GM12878 (cell line): ENCODE measurements around the gene IGSF6. TPM values are rescaled to one million over a fixed set of nuclear protein-coding genes. Genes with fewer than 3 reads are reported as not detected.

Experiments used
- ATAC-seq: fragments of 200-7000 bp; cut with Tn5 transposase; 3 replicates; pipeline ENCODE4 v1.9.1; 2020; ENCODE audit warnings: mild to moderate bottlenecking, moderate library complexity
- BruUV-seq: library from RNA; stranded (reverse); fragments of 400-500 nt; replicated peaks from 2 replicates; lab custom pipeline; 2021; lab: Mats Ljungman, UMichigan
- CTCF ChIA-PET: fragments of 300-600 bp; sonication (Branson Sonifier 250); formaldehyde crosslinking; extraction: SDS; loops from one replicate; lab custom pipeline; 2021; ENCODE audit warnings: inconsistent platforms; lab: Yijun Ruan, JAX
- POLR2A ChIA-PET: fragments of 350-600 bp; formaldehyde crosslinking; extraction: SDS; loops from one replicate; lab custom pipeline; 2021; ENCODE audit warnings: inconsistent platforms; lab: Charles Lee
- RAD21 ChIA-PET: fragments of 300-600 bp; sonication (Branson Sonifier 250); formaldehyde crosslinking; loops from one replicate; lab custom pipeline; 2023; ENCODE audit warnings: antibody characterized with exemption; ENCODE audit not compliant: unreplicated experiment; lab: Charles Lee
- SMC1A ChIA-PET: fragments of 300-600 bp; sonication (Branson Sonifier 250); formaldehyde crosslinking; loops from one replicate; lab custom pipeline; 2023; ENCODE audit not compliant: unreplicated experiment, uncharacterized antibody; lab: Charles Lee
- DNase-seq: peaks from one replicate; pipeline ENCODE4 v3.0.0-alpha.2; 2011; ENCODE audit warnings: low read depth, low spot score
- FAIRE-seq: peaks from 3 replicates; lab custom pipeline; 2011; peaks lifted over from hg19 to GRCh38; lab: Jason Lieb, UNC
- H2AFZ ChIP-seq: 2 replicates; pipeline ENCODE4 v1.6.0; 2011; ENCODE audit warnings: low read depth, low read length, control low read depth; ENCODE audit not compliant: control insufficient read depth
- H3K27ac ChIP-seq: 2 replicates; pipeline ENCODE4 v1.5.1; 2011; ENCODE audit warnings: control low read depth; ENCODE audit not compliant: control insufficient read depth, insufficient read depth
- H3K27me3 ChIP-seq, 2 experiments: replicated peaks in 1 of 2; 2 replicates each; pipeline versions ENCODE4 v1.6.0 to v1.6.1; 2011; ENCODE audit warnings: low read length in 1 of 2; ENCODE audit not compliant: control insufficient read depth in 2 of 2, insufficient read depth in 2 of 2
- H3K36me3 ChIP-seq, 2 experiments: 2 replicates each; pipeline ENCODE4 v1.5.1; 2011; ENCODE audit warnings: low read length in 1 of 2; ENCODE audit not compliant: control insufficient read depth in 2 of 2, insufficient read depth in 2 of 2
- H3K4me1 ChIP-seq: 2 replicates; pipeline ENCODE4 v1.6.1; 2011; ENCODE audit warnings: mild to moderate bottlenecking, low read length, moderate library complexity, mixed read lengths; ENCODE audit not compliant: control insufficient read depth, insufficient read depth
- H3K4me2 ChIP-seq: 2 replicates; pipeline ENCODE4 v1.6.0; 2011; ENCODE audit warnings: control low read depth; ENCODE audit not compliant: control insufficient read depth, insufficient read depth
- H3K4me3 ChIP-seq: fragments of 200-600 bp; sonication (generic); 2 replicates; pipeline ENCODE4 v1.5.1; 2016
- H3K79me2 ChIP-seq: 2 replicates; pipeline ENCODE4 v1.6.0; 2011; ENCODE audit warnings: low read length; ENCODE audit not compliant: control insufficient read depth, insufficient read depth
- H3K9ac ChIP-seq: 2 replicates; pipeline ENCODE4 v1.8.0; 2011; ENCODE audit warnings: low read length, control low read depth, mixed read lengths; ENCODE audit not compliant: control insufficient read depth, insufficient read depth
- H3K9me3 ChIP-seq: replicated peaks from 3 replicates; pipeline ENCODE4 v1.5.1; 2011; ENCODE audit warnings: mild to moderate bottlenecking, low read length; ENCODE audit not compliant: control insufficient read depth, insufficient read depth
- H4K20me1 ChIP-seq: 2 replicates; pipeline ENCODE4 v1.6.0; 2011; ENCODE audit not compliant: control insufficient read depth, insufficient read depth
- BRCA1 ChIP-seq: IDR thresholded peaks from 2 replicates; pipeline ENCODE4 v1.6.1; 2011; ENCODE audit warnings: low read depth, low read length, improper control_type of control experiment
- CBX5 ChIP-seq: sonication (generic); IDR thresholded peaks from 2 replicates; pipeline ENCODE4 v1.6.1; 2016; ENCODE audit warnings: low read depth, moderate library complexity, mild to moderate bottlenecking, inconsistent platforms
- CHD1 ChIP-seq: IDR thresholded peaks from 2 replicates; pipeline ENCODE4 v1.6.1; 2012; ENCODE audit warnings: low read depth, low read length, improper control_type of control experiment
- CREB1 ChIP-seq: IDR thresholded peaks from 2 replicates; pipeline ENCODE4 v1.6.1; 2012; ENCODE audit warnings: low read depth, mild to moderate bottlenecking, inconsistent platforms
- EED ChIP-seq: sonication (generic); IDR thresholded peaks from 2 replicates; pipeline ENCODE4 v1.6.1; 2016; ENCODE audit warnings: antibody characterized with exemption, low read depth
- EGR1 ChIP-seq, 2 experiments: IDR thresholded peaks; 1 replicate in 1 of 2; 2 replicates in 1 of 2; pipeline ENCODE4 v1.6.1; 2011 to 2012; ENCODE audit warnings: low read depth in 2 of 2, low read length in 2 of 2, borderline replicate concordance in 1 of 2, mild to moderate bottlenecking in 1 of 2, moderate library complexity in 1 of 2
- IKZF1 ChIP-seq: fragments of 450-650 bp; conservative IDR thresholded peaks from 2 replicates; pipeline ENCODE4 v1.6.1; 2017; ENCODE audit warnings: antibody characterized with exemption, mild to moderate bottlenecking
- KDM1A ChIP-seq: fragments of 200-600 bp; sonication (generic); IDR thresholded peaks from 2 replicates; pipeline ENCODE4 v1.6.1; 2016; ENCODE audit warnings: borderline replicate concordance
- MTA3 ChIP-seq: IDR thresholded peaks from 2 replicates; pipeline ENCODE4 v1.6.1; 2012; ENCODE audit warnings: low read length, inconsistent platforms, borderline replicate concordance
- NBN ChIP-seq: fragments of 450-650 bp; IDR thresholded peaks from 2 replicates; pipeline ENCODE4 v1.6.1; 2016
- PAX8 ChIP-seq: fragments of 450-650 bp; IDR thresholded peaks from 2 replicates; pipeline ENCODE4 v1.6.1; 2017; ENCODE audit warnings: mild to moderate bottlenecking, moderate library complexity
- PML ChIP-seq: IDR thresholded peaks from 2 replicates; pipeline ENCODE4 v1.6.1; 2012; ENCODE audit warnings: low read length, inconsistent platforms
- SMC3 ChIP-seq: IDR thresholded peaks from 2 replicates; pipeline ENCODE4 v1.6.1; 2011; ENCODE audit warnings: low read length, improper control_type of control experiment, borderline replicate concordance
- STAT1 ChIP-seq: fragments of 450-650 bp; conservative IDR thresholded peaks from 2 replicates; pipeline ENCODE4 v1.6.1; 2014; ENCODE audit warnings: antibody characterized with exemption, mild to moderate bottlenecking
- SUPT20H ChIP-seq: IDR thresholded peaks from 2 replicates; pipeline ENCODE4 v1.6.1; 2011; ENCODE audit warnings: low read depth, mild to moderate bottlenecking, low read length, moderate library complexity, borderline replicate concordance; ENCODE audit not compliant: control insufficient read depth
- TCF12 ChIP-seq: IDR thresholded peaks from 2 replicates; pipeline ENCODE4 v1.6.1; 2011; ENCODE audit warnings: low read depth, mild to moderate bottlenecking, low read length
- ZNF24 ChIP-seq: fragments of 450-650 bp; IDR thresholded peaks from 2 replicates; pipeline ENCODE4 v1.6.1; 2017; ENCODE audit warnings: antibody characterized with exemption, mild to moderate bottlenecking
- ZNF384 ChIP-seq: IDR thresholded peaks from 2 replicates; pipeline ENCODE4 v1.6.1; 2012; ENCODE audit warnings: low read depth, mild to moderate bottlenecking, low read length, improper control_type of control experiment, borderline replicate concordance
- WGBS: methylation state at CpG from one replicate; pipeline ENCODE4 v1.1.6; 2016; ENCODE audit warnings: low lambda C conversion rate; ENCODE audit not compliant: insufficient replicate concordance, insufficient coverage; ENCODE audit errors: missing lambda C conversion rate; 5-methylcytosine and 5-hydroxymethylcytosine counted together
- in situ Hi-C: fragments of 300-500 bp; cut with MboI; formaldehyde crosslinking; loops from 9 replicates; pipeline ENCODE4 v1.14.3; 2018; ENCODE audit warnings: mixed read lengths
- intact Hi-C: fragments of 100-400 bp; cut with micrococcal nuclease; formaldehyde crosslinking; loops from one replicate; pipeline ENCODE4 v1.14.2; 2022; ENCODE audit not compliant: unreplicated experiment
- polyA plus RNA-seq, 11 experiments: library from polyadenylated mRNA; depleted of rRNA in 4 of 11; unstranded in 6 of 11; stranded (reverse) in 5 of 11; fragments of >200 nt; fragmentation: Nextera tagmentation in 4 of 11; fragmentation: Illumina TruSeq in 1 of 11; extraction: Ambion mirVana in 4 of 11; extraction: Trizol in 1 of 11; gene quantifications; 1 replicate in 1 of 11; 2 replicates in 10 of 11; pipeline versions ENCODE4 v1.2.1 to v1.2.3, GENCODE V29; 2011 to 2016; ENCODE audit warnings: inconsistent platforms in 2 of 11, missing spikeins in 2 of 11, low read depth in 1 of 11
- total RNA-seq, 4 experiments: library from RNA; depleted of rRNA in 3 of 4; stranded (reverse); fragments of >200 nt in 3 of 4; fragmentation: Illumina TruSeq in 1 of 4; extraction: Trizol in 1 of 4; gene quantifications; 2 replicates each; pipeline versions ENCODE4 v1.2.1 to v1.2.3, GENCODE V29; 2013 to 2021

Gene IGSF6
- total and polyA plus RNA-seq, 10 of the 15 experiments (the other 5 are each of a cell fraction or from before 2014, with no cell fraction given) = 0.32 to 1.2 (median 0.72) TPM

- ChIA-PET SMC1A (interaction anchor here (0.8 to 2.8 kb wide), 3 partner anchors 9 to 52 kb away, joined by 3 to 10 read pairs (median 5); no protein-coding TSS in a partner anchor), POLR2A (no interaction called here), CTCF (interaction anchor here (1.7 to 6.2 kb wide), 2 partner anchors 8 to 52 kb away, joined by 9 to 176 read pairs; no protein-coding TSS in a partner anchor), RAD21 (no interaction called here)
- Histone ChIP-seq H3K36me3 (peaks cover 0 to 3% of the 10 kb centered on the region in 2 experiments; a peak in 2 of 4 replicates), H3K27me3 (no peaks in the 10 kb centered on the region), H4K20me1 (no peaks in the 10 kb centered on the region), H3K9me3 (no peaks in the 10 kb centered on the region), H2AFZ (no peak overlapping the region), H3K4me1 (peaks cover 29% of the 10 kb centered on the region), H3K27ac (no peak overlapping the region), H3K4me2 (no peak overlapping the region), H3K4me3 (no peak overlapping the region), H3K79me2 (no peaks in the 10 kb centered on the region), H3K9ac (no peak overlapping the region)
- no peak for FAIRE-seq
- 96% methylated on average over 2 of the region's 2 CpGs for WGBS
- intact Hi-C loops (loop anchor here (5.0 kb wide), 1 partner anchor 147 kb away; no protein-coding TSS in a partner anchor), in situ Hi-C loops (loop anchor here (10.0 kb wide), 1 partner anchor 50 kb away; no protein-coding TSS in a partner anchor)
- no peak for ATAC-seq
- TF ChIP-seq STAT1 (no peak), MTA3 (no peak), KDM1A (no peak), CREB1 (no peak), TCF12 (no peak), BRCA1 (no peak), CHD1 (no peak), SUPT20H (no peak), EED (no peak), ZNF384 (no peak), EGR1 (IDR thresholded peaks at IDR 0.05; ENCODE audit: borderline replicate concordance in 1 of 2, low read depth in 2 of 2, low read length in 2 of 2) (no peak), CBX5 (no peak), SMC3 (no peak), ZNF24 (no peak), NBN (no peak), PAX8 (no peak), IKZF1 (no peak), PML (no peak)
- DNase-seq = no peak
- BruUV-seq = no TSS peak
These were observed 2.5 kb upstream of the IGSF6 start for GRCh38 chr16:21654881-21655280.
